ENCODE data around the gene GALNT6. TPM values are rescaled to one million over a fixed set of nuclear protein-coding genes. Genes with fewer than 3 reads are reported as not detected.

Gene GALNT6
- total and polyA plus RNA-seq, 12 donors: 0.15 to 6.3 (median 0.81) TPM

DNA sequence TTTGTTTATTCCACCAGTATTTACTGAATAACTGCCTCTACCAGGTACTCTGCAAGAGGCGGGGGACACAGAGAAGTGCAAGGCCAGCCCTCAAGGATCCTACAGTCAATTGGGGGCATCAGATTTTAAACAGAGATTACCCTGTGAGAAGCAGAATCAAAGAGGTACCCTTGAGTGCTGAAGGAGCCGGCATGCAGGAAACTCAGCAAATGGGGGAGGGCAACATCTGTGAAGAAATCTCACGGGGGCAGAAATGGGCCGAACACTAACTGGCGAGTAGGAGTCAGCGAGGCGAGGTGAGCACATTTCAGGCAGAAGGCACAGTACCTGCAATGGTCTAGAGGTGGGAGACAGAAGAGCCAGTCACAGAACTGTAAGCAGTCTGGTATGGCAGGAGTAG is 9.0 kb downstream of the GALNT6 start:
- TF ChIP-seq, protein P1, sequence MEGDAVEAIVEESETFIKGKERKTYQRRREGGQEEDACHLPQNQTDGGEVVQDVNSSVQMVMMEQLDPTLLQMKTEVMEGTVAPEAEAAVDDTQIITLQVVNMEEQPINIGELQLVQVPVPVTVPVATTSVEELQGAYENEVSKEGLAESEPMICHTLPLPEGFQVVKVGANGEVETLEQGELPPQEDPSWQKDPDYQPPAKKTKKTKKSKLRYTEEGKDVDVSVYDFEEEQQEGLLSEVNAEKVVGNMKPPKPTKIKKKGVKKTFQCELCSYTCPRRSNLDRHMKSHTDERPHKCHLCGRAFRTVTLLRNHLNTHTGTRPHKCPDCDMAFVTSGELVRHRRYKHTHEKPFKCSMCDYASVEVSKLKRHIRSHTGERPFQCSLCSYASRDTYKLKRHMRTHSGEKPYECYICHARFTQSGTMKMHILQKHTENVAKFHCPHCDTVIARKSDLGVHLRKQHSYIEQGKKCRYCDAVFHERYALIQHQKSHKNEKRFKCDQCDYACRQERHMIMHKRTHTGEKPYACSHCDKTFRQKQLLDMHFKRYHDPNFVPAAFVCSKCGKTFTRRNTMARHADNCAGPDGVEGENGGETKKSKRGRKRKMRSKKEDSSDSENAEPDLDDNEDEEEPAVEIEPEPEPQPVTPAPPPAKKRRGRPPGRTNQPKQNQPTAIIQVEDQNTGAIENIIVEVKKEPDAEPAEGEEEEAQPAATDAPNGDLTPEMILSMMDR (IDR thresholded peaks at IDR 0.05): no peak
- no peak for DNase-seq
- no peak for ATAC-seq
- Histone ChIP-seq H3K27ac (no peak overlapping the region), H3K4me1 (peaks cover 0 to 8% (median 0%) of the 10 kb centered on the region in 9 donors), H3K4me3 (no peak overlapping the region), H3K36me3 (peaks cover 0 to 23% (median 0%) of the 10 kb centered on the region in 9 donors), H3K9me3 (no peaks in the 10 kb centered on the region), H3K27me3 (peaks cover 0 to 3% (median 0%) of the 10 kb centered on the region in 7 donors)
- intact Hi-C loops (cut with DNase I): no loop called here
- 89 to 90% methylated on average over 7 of the region's 7 CpGs for WGBS, 2 donors

DNA sequence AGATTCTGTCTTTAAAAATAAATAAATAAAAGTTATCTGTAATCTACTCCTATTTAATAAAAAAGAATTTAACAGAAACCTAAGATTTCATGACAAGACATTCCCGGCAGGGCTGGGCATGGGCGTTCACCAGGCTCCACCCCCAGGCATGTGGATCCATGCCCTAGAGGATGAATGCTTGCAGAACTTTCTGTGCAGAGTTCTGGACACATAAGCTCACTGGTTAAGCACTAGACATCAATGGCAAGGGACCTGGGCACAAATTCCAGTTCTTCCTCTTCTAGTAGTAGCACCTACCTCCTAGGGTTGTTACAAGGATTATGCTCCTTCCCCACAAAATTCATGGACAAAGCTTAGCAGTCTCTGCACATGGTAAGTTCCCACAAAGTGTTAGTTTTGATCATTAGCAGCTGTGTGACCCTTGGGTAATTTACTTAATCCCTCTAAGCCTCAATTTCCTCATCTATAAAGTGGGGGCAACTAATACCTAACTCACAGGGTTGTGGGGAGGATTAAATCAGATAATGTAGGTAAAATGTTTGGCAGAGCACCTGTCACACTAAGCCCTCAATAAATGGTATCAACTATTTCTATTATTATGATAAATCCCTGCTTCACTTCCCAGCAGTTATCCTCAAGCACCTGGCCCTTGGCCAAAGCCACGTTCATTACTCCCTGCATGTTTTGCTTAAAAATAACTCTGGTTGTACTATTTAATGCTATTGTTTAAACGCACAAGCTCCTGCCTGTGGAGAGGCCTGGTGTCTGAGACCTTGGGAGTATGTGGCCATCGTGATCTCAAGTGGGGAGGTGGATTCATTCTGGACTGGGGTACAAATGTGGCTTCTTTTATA is 9.8 kb downstream of the GALNT6 start:
- intact Hi-C loops (cut with DNase I): no loop called here
- 37 to 39% methylated on average over 5 of the region's 5 CpGs for WGBS, 2 donors
- H3K9me3 ChIP-seq: no peaks in the 10 kb centered on the region
- H3K4me3 ChIP-seq: no peak overlapping the region
- peak in 1 of 2 donors; percentile 12 for DNase-seq
- peaks cover 0 to 30% (median 0%) of the 10 kb centered on the region in 9 donors for H3K36me3 ChIP-seq
- ATAC-seq: peak in 1 of 8 donors; percentile 49
- no peak overlapping the region for H3K27ac ChIP-seq
- TF ChIP-seq, protein P1 (IDR thresholded peaks at IDR 0.05): no peak
- no peaks in the 10 kb centered on the region for H3K27me3 ChIP-seq
- H3K4me1 ChIP-seq: peaks cover 0 to 8% (median 0%) of the 10 kb centered on the region in 9 donors

DNA sequence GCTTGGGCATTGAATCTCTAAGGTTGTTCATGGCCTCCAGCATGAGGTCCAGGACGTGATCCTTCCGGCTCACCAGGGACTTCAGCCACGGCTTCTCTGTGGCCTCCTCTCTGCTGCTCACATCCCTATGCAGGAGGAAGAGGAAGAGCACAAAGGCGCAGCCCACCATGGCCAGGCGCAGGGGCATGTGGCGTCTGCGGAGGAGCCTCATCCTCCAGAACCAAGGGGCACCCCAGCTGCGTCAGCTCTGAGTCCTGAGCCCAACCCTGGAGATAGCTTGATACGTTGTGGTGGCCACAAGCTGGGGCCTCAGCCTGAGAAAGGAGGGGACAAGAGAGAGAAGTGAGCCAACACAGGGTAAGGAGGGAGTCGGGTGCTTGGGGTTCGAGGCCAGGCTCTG is 11.6 kb downstream of the GALNT6 start:
- no peak for ATAC-seq
- intact Hi-C loops (cut with DNase I): no loop called here
- peaks cover 0 to 8% (median 0%) of the 10 kb centered on the region in 9 donors for H3K4me1 ChIP-seq

DNA sequence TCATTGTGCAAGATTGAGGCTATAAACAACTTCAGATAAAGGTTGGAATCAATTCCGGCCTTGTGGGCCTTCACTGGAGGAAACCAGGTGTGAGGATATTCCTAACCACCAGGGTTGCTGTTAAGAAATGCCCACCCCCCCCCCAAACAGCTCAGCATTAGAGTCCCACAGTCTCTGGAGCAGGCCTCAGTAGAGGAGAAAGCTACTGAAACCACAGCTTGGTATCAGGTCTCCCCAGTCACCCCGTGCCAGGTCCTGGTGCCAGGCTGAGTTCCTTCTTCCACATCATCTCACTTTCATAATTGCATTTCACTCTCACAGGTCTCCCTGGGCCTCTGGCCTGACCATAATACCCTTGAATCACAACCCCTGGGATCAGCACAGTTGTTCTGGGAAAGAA is 12.5 kb downstream of the GALNT6 start:
- intact Hi-C loops (cut with DNase I): no loop called here
- DNase-seq (no peak), ATAC-seq (no peak)
- TF ChIP-seq, protein P1 (IDR thresholded peaks at IDR 0.05): no peak
- Histone ChIP-seq H3K9me3 (no peaks in the 10 kb centered on the region), H3K4me3 (no peak overlapping the region), H3K27ac (no peak overlapping the region), H3K4me1 (peaks cover 0 to 8% (median 0%) of the 10 kb centered on the region in 9 donors), H3K27me3 (no peaks in the 10 kb centered on the region), H3K36me3 (peaks cover 0 to 38% (median 0%) of the 10 kb centered on the region in 9 donors)
- WGBS, 2 donors: 87 to 95% methylated on average over 2 of the region's 2 CpGs

More for the DNA sequence above, 11.6 kb downstream of the GALNT6 start:
- Histone ChIP-seq H3K9me3 (no peaks in the 10 kb centered on the region), H3K4me3 (no peak overlapping the region), H3K36me3 (peaks cover 0 to 38% (median 0%) of the 10 kb centered on the region in 9 donors), H3K27ac (no peak overlapping the region), H3K27me3 (no peaks in the 10 kb centered on the region)
- WGBS, 2 donors: 95% methylated on average over 11 of the region's 11 CpGs
- TF ChIP-seq, protein P1 (IDR thresholded peaks at IDR 0.05): no peak
- no peak for DNase-seq
